HEK293T (cell line): ENCODE measurements around the gene CACHD1.

ENCODE experiments used
- CTCF ChIA-PET: fragments of 350-600 bp; formaldehyde crosslinking; extraction: SDS; loops from one replicate; lab custom pipeline; 2021; ENCODE audit warnings: antibody characterized with exemption, inconsistent platforms; lab: Yijun Ruan, JAX
- POLR2A ChIA-PET: fragments of 350-600 bp; formaldehyde crosslinking; extraction: SDS; loops from one replicate; lab custom pipeline; 2020; ENCODE audit warnings: antibody characterized with exemption, inconsistent platforms; lab: Yijun Ruan, JAX
- DNase-seq: peaks from one replicate; pipeline ENCODE4 v3.0.0; 2012; ENCODE audit warnings: mixed read lengths; ENCODE audit errors: extremely low spot score
- ARNT ChIP-seq: fragments of 450-650 bp; IDR thresholded peaks from 2 replicates; pipeline ENCODE4 v1.6.1; 2017; ENCODE audit warnings: mild to moderate bottlenecking
- BHLHE40 ChIP-seq: fragments of 450-650 bp; IDR thresholded peaks from 2 replicates; pipeline ENCODE4 v1.6.1; 2016; ENCODE audit warnings: mild to moderate bottlenecking, moderate library complexity, borderline replicate concordance
- CTBP1 ChIP-seq: fragments of 450-650 bp; IDR thresholded peaks from 2 replicates; pipeline ENCODE4 v1.6.1; 2016; ENCODE audit warnings: borderline replicate concordance
- ELF4 ChIP-seq: fragments of 450-650 bp; IDR thresholded peaks from 2 replicates; pipeline ENCODE4 v1.6.1; 2017; ENCODE audit warnings: antibody characterized with exemption
- FOXA1 ChIP-seq: fragments of 450-650 bp; IDR thresholded peaks from 2 replicates; pipeline ENCODE4 v1.6.1; 2016; ENCODE audit warnings: mild to moderate bottlenecking
- FOXK2 ChIP-seq: fragments of 450-650 bp; IDR thresholded peaks from 2 replicates; pipeline ENCODE4 v1.6.1; 2016; ENCODE audit warnings: mild to moderate bottlenecking
- FOXM1 ChIP-seq: fragments of 450-650 bp; IDR thresholded peaks from 2 replicates; pipeline ENCODE4 v1.6.1; 2017; ENCODE audit warnings: mild to moderate bottlenecking, borderline replicate concordance
- HDGF ChIP-seq: fragments of 450-650 bp; IDR thresholded peaks from 2 replicates; pipeline ENCODE4 v1.6.1; 2017; ENCODE audit warnings: antibody characterized with exemption, borderline replicate concordance
- L3MBTL2 ChIP-seq: fragments of 450-650 bp; conservative IDR thresholded peaks from 2 replicates; pipeline ENCODE4 v1.6.1; 2016; ENCODE audit warnings: mild to moderate bottlenecking
- LEF1 ChIP-seq: fragments of 450-650 bp; IDR thresholded peaks from 2 replicates; pipeline ENCODE4 v1.6.1; 2017; ENCODE audit warnings: mild to moderate bottlenecking, borderline replicate concordance
- NFRKB ChIP-seq: fragments of 450-650 bp; IDR thresholded peaks from 2 replicates; pipeline ENCODE4 v1.6.1; 2016; ENCODE audit warnings: mild to moderate bottlenecking, moderate library complexity
- PKNOX1 ChIP-seq: fragments of 450-650 bp; IDR thresholded peaks from 2 replicates; pipeline ENCODE4 v1.6.1; 2016
- SP1 ChIP-seq: fragments of 450-650 bp; IDR thresholded peaks from 2 replicates; pipeline ENCODE4 v1.6.1; 2017
- SUZ12 ChIP-seq: fragments of 450-650 bp; IDR thresholded peaks from 2 replicates; pipeline ENCODE4 v1.6.1; 2016; ENCODE audit warnings: mild to moderate bottlenecking
- TARDBP ChIP-seq: fragments of 450-650 bp; IDR thresholded peaks from 2 replicates; pipeline ENCODE4 v1.6.1; 2016
- ZNF384 ChIP-seq: fragments of 450-650 bp; IDR thresholded peaks from 2 replicates; pipeline ENCODE4 v1.6.1; 2016

CACHD1 gene

GRCh38 chr1:64543831-64544230 is 73.9 kb downstream of the CACHD1 start:
- ChIA-PET CTCF (interaction anchor here (0.6 kb wide), 1 partner anchor 132 kb away, joined by 3 read pairs; no protein-coding TSS in a partner anchor), POLR2A (no interaction called here)
- DNase-seq, result no peak
- TF ChIP-seq FOXK2 (no peak), ZNF384 (peak; percentile 76), SUZ12 (no peak), LEF1 (no peak), BHLHE40 (no peak), HDGF (no peak)

GRCh38 chr1:64545118-64545843 is 75.4 kb downstream of the CACHD1 start:
- CTCF ChIA-PET, result no interaction called here
- TF ChIP-seq PKNOX1, result no peak
- no peak for TF ChIP-seq CTBP1
- no peak for TF ChIP-seq ZNF384
- no peak for TF ChIP-seq NFRKB
- TF ChIP-seq LEF1, result no peak
- no peak for TF ChIP-seq FOXA1
- TF ChIP-seq ELF4, result no peak
- TF ChIP-seq SP1, result no peak
- no peak for TF ChIP-seq BHLHE40
- TF ChIP-seq FOXM1, result no peak
- no peak for TF ChIP-seq TARDBP
- no peak for TF ChIP-seq HDGF
- TF ChIP-seq SUZ12, result no peak
- TF ChIP-seq FOXK2, result no peak
- TF ChIP-seq ARNT, result no peak
- TF ChIP-seq L3MBTL2, result no peak
- POLR2A ChIA-PET, result no interaction called here

GRCh38 chr1:64546013-64546412 is 76.1 kb downstream of the CACHD1 start:
- DNase-seq, result no peak
- TF ChIP-seq ELF4 (no peak), PKNOX1 (peak; percentile 49; the same call in 1 of the 2 replicates), SP1 (no peak)
- ChIA-PET CTCF (interaction anchor here (0.7 kb wide), 1 partner anchor 274 kb away, joined by 3 read pairs; no protein-coding TSS in a partner anchor), POLR2A (interaction anchor here (0.7 kb wide), 1 partner anchor 81 kb away, joined by 3 read pairs; no protein-coding TSS in a partner anchor)

More at GRCh38 chr1:64545118-64545843, 75.4 kb downstream of the CACHD1 start:
- DNase-seq, result no peak

- no peak for DNase-seq
- TF ChIP-seq FOXK2 (no peak), TARDBP (no peak), FOXA1 (no peak), LEF1 (no peak), SUZ12 (no peak), HDGF (no peak), ZNF384 (no peak), L3MBTL2 (no peak), BHLHE40 (no peak), ARNT (no peak), PKNOX1 (no peak), FOXM1 (no peak), CTBP1 (no peak), NFRKB (no peak)
- CTCF ChIA-PET, result no interaction called here
- POLR2A ChIA-PET, result no interaction called here
These were observed 79.7 kb downstream of the CACHD1 start for GRCh38 chr1:64549464-64550239.

- DNase-seq, result no peak
- TF ChIP-seq HDGF (no peak), ZNF384 (no peak), L3MBTL2 (no peak)
- ChIA-PET CTCF (interaction anchor here (0.6 kb wide), 2 partner anchors 59 to 1013 kb away, joined by 6 to 8 read pairs; no protein-coding TSS in a partner anchor), POLR2A (interaction anchor here (0.6 kb wide), 1 partner anchor 209 kb away, joined by 4 read pairs; no protein-coding TSS in a partner anchor)
These were observed 80.6 kb downstream of the CACHD1 start for GRCh38 chr1:64550510-64550909.

- POLR2A ChIA-PET, result interaction anchor here (0.6 kb wide), 1 partner anchor 208 kb away, joined by 4 read pairs; no protein-coding TSS in a partner anchor
- CTCF ChIA-PET, result interaction anchor here (0.6 kb wide), 2 partner anchors 60 to 1013 kb away, joined by 6 to 8 read pairs; no protein-coding TSS in a partner anchor
- no peak for DNase-seq
- TF ChIP-seq TARDBP (no peak), FOXM1 (no peak), HDGF (no peak), LEF1 (no peak), L3MBTL2 (no peak), ARNT (no peak), NFRKB (no peak), SUZ12 (no peak), SP1 (no peak), FOXA1 (no peak), BHLHE40 (no peak), CTBP1 (no peak), PKNOX1 (no peak), ELF4 (no peak), ZNF384 (no peak), FOXK2 (no peak)
These were observed 81.1 kb downstream of the CACHD1 start for GRCh38 chr1:64550946-64551605.
